Measurements from ENCODE around the gene E4F1. TPM values are rescaled to one million over a fixed set of nuclear protein-coding genes. Genes with fewer than 3 reads are reported as not detected.

E4F1 gene
- total and polyA plus RNA-seq, 2 of the 13 experiments (the other 11 are each of a cell fraction or from before 2014, with no cell fraction given) = 13.8 to 19.5 TPM

GRCh38 chr16:2251296-2252111 is 28.1 kb downstream of the E4F1 start, which contains the start of gene ECI1 (continued):
- TF ChIP-seq, protein P1, sequence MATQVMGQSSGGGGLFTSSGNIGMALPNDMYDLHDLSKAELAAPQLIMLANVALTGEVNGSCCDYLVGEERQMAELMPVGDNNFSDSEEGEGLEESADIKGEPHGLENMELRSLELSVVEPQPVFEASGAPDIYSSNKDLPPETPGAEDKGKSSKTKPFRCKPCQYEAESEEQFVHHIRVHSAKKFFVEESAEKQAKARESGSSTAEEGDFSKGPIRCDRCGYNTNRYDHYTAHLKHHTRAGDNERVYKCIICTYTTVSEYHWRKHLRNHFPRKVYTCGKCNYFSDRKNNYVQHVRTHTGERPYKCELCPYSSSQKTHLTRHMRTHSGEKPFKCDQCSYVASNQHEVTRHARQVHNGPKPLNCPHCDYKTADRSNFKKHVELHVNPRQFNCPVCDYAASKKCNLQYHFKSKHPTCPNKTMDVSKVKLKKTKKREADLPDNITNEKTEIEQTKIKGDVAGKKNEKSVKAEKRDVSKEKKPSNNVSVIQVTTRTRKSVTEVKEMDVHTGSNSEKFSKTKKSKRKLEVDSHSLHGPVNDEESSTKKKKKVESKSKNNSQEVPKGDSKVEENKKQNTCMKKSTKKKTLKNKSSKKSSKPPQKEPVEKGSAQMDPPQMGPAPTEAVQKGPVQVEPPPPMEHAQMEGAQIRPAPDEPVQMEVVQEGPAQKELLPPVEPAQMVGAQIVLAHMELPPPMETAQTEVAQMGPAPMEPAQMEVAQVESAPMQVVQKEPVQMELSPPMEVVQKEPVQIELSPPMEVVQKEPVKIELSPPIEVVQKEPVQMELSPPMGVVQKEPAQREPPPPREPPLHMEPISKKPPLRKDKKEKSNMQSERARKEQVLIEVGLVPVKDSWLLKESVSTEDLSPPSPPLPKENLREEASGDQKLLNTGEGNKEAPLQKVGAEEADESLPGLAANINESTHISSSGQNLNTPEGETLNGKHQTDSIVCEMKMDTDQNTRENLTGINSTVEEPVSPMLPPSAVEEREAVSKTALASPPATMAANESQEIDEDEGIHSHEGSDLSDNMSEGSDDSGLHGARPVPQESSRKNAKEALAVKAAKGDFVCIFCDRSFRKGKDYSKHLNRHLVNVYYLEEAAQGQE (IDR thresholded peaks at IDR 0.05; ENCODE audit: borderline replicate concordance in 1 of 2, low read depth in 1 of 2, low read length in 2 of 2) = peak in 1 of 2 experiments; percentile 42; a peak in 1 of 4 replicates
- TF ChIP-seq ZNF549 (CRISPR knock-in tag; IDR thresholded peaks at IDR 0.05) (no peak), ZNF746 (CRISPR knock-in tag; IDR thresholded peaks at IDR 0.05) (peak; percentile 49), CCAR2 (optimal IDR thresholded peaks at IDR 0.05; ENCODE audit: low read depth, low read length) (no peak), HNF4A (CRISPR knock-in tag; IDR thresholded peaks at IDR 0.05) (peak; percentile 75), ZNF547 (CRISPR knock-in tag; IDR thresholded peaks at IDR 0.05) (peak; percentile 88), ZNF674 (CRISPR knock-in tag; IDR thresholded peaks at IDR 0.05; ENCODE audit: low read depth) (0 out of 2 replicates have a peak, but pooled peaks have one; percentile 27), ZNF33A (CRISPR knock-in tag; IDR thresholded peaks at IDR 0.05; ENCODE audit: borderline replicate concordance) (peak; percentile 91; the same call in 1 of the 2 replicates), NFYB (CRISPR knock-in tag; IDR thresholded peaks at IDR 0.05) (peak; percentile 25; the same call in 1 of the 2 replicates), ZNF451 (CRISPR knock-in tag; IDR thresholded peaks at IDR 0.05) (peak; percentile 79; the same call in 1 of the 2 replicates), DPF2 (CRISPR knock-in tag; IDR thresholded peaks at IDR 0.05; ENCODE audit: borderline replicate concordance, low read depth) (no peak), PCBP1 (IDR thresholded peaks at IDR 0.05; ENCODE audit: borderline replicate concordance, low read depth, low read length) (no peak), RARA (CRISPR knock-in tag; IDR thresholded peaks at IDR 0.05) (peak; percentile 66), ELF4 (CRISPR knock-in tag; IDR thresholded peaks at IDR 0.05; ENCODE audit: borderline replicate concordance) (0 out of 2 replicates have a peak, but pooled peaks have one; percentile 56), ZNF766 (CRISPR knock-in tag; IDR thresholded peaks at IDR 0.05; ENCODE audit: borderline replicate concordance) (no peak; the same call in 1 of the 2 replicates), NCOR1 (IDR thresholded peaks at IDR 0.05; ENCODE audit: borderline replicate concordance, low read length) (0 out of 2 replicates have a peak, but pooled peaks have one; percentile 26), ZNF34 (CRISPR knock-in tag; IDR thresholded peaks at IDR 0.05; ENCODE audit: borderline replicate concordance) (no peak), SNAPC2 (CRISPR knock-in tag; IDR thresholded peaks at IDR 0.05) (peak; percentile 92; the same call in 1 of the 2 replicates), AGO2 (optimal IDR thresholded peaks at IDR 0.05; ENCODE audit: low read depth, low read length) (peak; percentile 99)
- TF ChIP-seq, protein P2, sequence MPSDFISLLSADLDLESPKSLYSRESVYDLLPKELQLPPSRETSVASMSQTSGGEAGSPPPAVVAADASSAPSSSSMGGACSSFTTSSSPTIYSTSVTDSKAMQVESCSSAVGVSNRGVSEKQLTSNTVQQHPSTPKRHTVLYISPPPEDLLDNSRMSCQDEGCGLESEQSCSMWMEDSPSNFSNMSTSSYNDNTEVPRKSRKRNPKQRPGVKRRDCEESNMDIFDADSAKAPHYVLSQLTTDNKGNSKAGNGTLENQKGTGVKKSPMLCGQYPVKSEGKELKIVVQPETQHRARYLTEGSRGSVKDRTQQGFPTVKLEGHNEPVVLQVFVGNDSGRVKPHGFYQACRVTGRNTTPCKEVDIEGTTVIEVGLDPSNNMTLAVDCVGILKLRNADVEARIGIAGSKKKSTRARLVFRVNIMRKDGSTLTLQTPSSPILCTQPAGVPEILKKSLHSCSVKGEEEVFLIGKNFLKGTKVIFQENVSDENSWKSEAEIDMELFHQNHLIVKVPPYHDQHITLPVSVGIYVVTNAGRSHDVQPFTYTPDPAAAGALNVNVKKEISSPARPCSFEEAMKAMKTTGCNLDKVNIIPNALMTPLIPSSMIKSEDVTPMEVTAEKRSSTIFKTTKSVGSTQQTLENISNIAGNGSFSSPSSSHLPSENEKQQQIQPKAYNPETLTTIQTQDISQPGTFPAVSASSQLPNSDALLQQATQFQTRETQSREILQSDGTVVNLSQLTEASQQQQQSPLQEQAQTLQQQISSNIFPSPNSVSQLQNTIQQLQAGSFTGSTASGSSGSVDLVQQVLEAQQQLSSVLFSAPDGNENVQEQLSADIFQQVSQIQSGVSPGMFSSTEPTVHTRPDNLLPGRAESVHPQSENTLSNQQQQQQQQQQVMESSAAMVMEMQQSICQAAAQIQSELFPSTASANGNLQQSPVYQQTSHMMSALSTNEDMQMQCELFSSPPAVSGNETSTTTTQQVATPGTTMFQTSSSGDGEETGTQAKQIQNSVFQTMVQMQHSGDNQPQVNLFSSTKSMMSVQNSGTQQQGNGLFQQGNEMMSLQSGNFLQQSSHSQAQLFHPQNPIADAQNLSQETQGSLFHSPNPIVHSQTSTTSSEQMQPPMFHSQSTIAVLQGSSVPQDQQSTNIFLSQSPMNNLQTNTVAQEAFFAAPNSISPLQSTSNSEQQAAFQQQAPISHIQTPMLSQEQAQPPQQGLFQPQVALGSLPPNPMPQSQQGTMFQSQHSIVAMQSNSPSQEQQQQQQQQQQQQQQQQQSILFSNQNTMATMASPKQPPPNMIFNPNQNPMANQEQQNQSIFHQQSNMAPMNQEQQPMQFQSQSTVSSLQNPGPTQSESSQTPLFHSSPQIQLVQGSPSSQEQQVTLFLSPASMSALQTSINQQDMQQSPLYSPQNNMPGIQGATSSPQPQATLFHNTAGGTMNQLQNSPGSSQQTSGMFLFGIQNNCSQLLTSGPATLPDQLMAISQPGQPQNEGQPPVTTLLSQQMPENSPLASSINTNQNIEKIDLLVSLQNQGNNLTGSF (CRISPR knock-in tag; IDR thresholded peaks at IDR 0.05) = no peak
